NB4 (cell line): Measurements from ENCODE around the gene LPP.

Source experiments
- DNase-seq: peaks from one replicate; pipeline ENCODE4 v3.0.0; 2010; ENCODE audit warnings: low read depth
- H3K4me3 ChIP-seq: one replicate; pipeline ENCODE4 v1.5.1; 2011; ENCODE audit warnings: mild to moderate bottlenecking, low read depth, low read length, moderate library complexity
- CTCF ChIP-seq: IDR thresholded peaks from one replicate; pipeline ENCODE4 v1.5.1; 2012; ENCODE audit warnings: low read depth, low read length
- MAX ChIP-seq: IDR thresholded peaks from 2 replicates; pipeline ENCODE4 v1.6.1; 2011; ENCODE audit warnings: low read depth, low read length
- MYC ChIP-seq: IDR thresholded peaks from 2 replicates; pipeline ENCODE4 v1.6.1; 2011; ENCODE audit warnings: low read depth, low read length
- POLR2A ChIP-seq: IDR thresholded peaks from 2 replicates; pipeline ENCODE4 v1.6.1; 2011; ENCODE audit warnings: mild to moderate bottlenecking; ENCODE audit not compliant: insufficient read length; ENCODE audit errors: extremely low read depth

The LPP gene

GRCh38 chr3:188362405-188362831, 208.5 kb downstream of the LPP start:
- H3K4me3 ChIP-seq, result no peak overlapping the region
- TF ChIP-seq MAX, result no peak
- no peak for TF ChIP-seq MYC
- TF ChIP-seq POLR2A, result no peak
- no peak for TF ChIP-seq CTCF
- DNase-seq, result no peak

- no peak for DNase-seq
- TF ChIP-seq POLR2A, result no peak
- TF ChIP-seq MYC, result no peak
- TF ChIP-seq MAX, result no peak
- TF ChIP-seq CTCF, result no peak
These were observed 211.2 kb downstream of the LPP start for GRCh38 chr3:188365184-188365583.

DNA sequence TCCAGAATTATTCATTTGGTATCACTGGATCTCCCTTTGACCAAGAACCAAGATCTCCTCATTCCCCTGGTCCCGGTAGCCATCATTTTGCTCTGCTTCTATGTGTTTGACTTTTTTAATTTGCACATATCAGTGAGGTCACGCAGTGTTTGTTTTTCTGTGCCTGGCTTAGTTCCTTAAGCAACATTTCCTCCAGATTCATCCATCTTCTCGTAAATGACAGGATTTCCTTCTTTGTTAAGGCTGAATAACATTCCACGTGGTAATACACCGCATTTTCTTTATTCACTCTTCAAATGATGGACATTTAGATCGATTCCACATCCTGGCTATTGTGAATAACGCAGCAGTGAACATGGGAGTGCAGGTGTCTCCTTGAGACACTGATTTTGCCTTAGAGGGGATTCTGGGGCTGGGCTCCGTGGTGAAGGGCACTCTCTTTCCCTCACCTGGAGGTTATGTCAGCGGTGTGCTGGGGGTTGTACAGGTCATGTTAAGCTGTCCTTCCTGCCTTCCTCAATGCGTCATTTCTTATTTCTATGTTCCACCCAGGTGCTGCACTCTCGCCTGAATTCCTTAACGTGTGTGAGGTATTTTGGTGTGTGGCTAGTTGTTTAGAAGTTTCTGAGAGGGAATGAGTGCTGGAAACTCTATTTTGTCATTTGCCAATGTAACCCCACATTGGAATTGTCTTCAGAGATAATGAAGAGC, 212.2 kb downstream of the LPP start:
- no peak for TF ChIP-seq MAX
- TF ChIP-seq CTCF, result no peak
- no peak for TF ChIP-seq MYC
- TF ChIP-seq POLR2A, result no peak
- no peak overlapping the region for H3K4me3 ChIP-seq
- no peak for DNase-seq

More at GRCh38 chr3:188365184-188365583, 211.2 kb downstream of the LPP start:
- no peak overlapping the region for H3K4me3 ChIP-seq

DNA sequence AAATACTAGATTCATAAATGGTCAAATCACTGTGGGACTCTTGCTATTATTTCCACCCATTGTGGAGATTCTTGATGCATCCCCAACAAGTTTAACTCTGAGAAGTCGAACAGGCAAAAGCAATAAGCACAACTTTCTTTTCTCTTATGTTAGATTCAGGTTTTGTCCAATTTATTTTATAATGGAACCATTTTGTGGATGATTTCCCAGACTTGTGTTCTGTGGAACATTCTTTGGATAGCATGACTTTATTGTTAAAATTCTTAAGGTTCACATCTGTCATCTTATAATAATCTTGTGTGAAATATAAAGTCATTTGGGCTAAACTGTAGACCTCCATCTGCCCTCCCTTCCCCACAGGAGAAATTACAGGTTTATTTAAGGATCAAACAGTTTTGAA, 213.7 kb downstream of the LPP start:
- DNase-seq, result no peak
- H3K4me3 ChIP-seq, result no peak overlapping the region
- TF ChIP-seq MAX (no peak), POLR2A (no peak), MYC (no peak), CTCF (no peak)

GRCh38 chr3:188369526-188369925, 215.6 kb downstream of the LPP start:
- DNase-seq, result no peak
- no peak overlapping the region for H3K4me3 ChIP-seq
- TF ChIP-seq POLR2A, result no peak
- TF ChIP-seq CTCF, result no peak
- TF ChIP-seq MYC, result no peak
- TF ChIP-seq MAX, result no peak
